ENCODE measurements around the gene ALG14.
"Not testable (repeated sequence)": the region's sequence is repeated elsewhere in the genome, so short reads cannot be mapped to it uniquely, and the experiment has no call there.

Gene ALG14

GRCh38 chr1:94942171-94943128 is 130.3 kb downstream of the ALG14 start:
- no peak for DNase-seq (ENCODE audit: low read depth, low spot score)
- in situ Hi-C loops (cut with HindIII; ENCODE audit: low sequenced_read_pairs), result no loop called here
- TF ChIP-seq CTCF (IDR thresholded peaks at IDR 0.05; ENCODE audit: low read depth, low read length), result no peak
- no peak overlapping the region for H3K4me3 ChIP-seq (ENCODE audit: low read depth, low read length)

GRCh38 chr1:94941480-94941879 is 131.3 kb downstream of the ALG14 start:
- H3K4me3 ChIP-seq (ENCODE audit: low read depth, low read length); DNase-seq (ENCODE audit: low read depth, low spot score); in situ Hi-C loops (cut with HindIII; ENCODE audit: low sequenced_read_pairs): not testable (repeated sequence)

- DNase-seq (ENCODE audit: low read depth, low spot score), result no peak
- no peak overlapping the region for H3K4me3 ChIP-seq (ENCODE audit: low read depth, low read length)
- in situ Hi-C loops (cut with HindIII; ENCODE audit: low sequenced_read_pairs), result no loop called here
- TF ChIP-seq CTCF (IDR thresholded peaks at IDR 0.05; ENCODE audit: low read depth, low read length), result no peak
These were observed 132.0 kb downstream of the ALG14 start for GRCh38 chr1:94940738-94941137.

GRCh38 chr1:94937820-94938219 is 134.9 kb downstream of the ALG14 start:
- in situ Hi-C loops (cut with HindIII; ENCODE audit: low sequenced_read_pairs), result no loop called here
- H3K4me3 ChIP-seq (ENCODE audit: low read depth, low read length), result no peak overlapping the region
- DNase-seq (ENCODE audit: low read depth, low spot score), result no peak
- no peak for TF ChIP-seq CTCF (IDR thresholded peaks at IDR 0.05; ENCODE audit: low read depth, low read length)

- no peak overlapping the region for H3K4me3 ChIP-seq (ENCODE audit: low read depth, low read length)
- no peak for DNase-seq (ENCODE audit: low read depth, low spot score)
- in situ Hi-C loops (cut with HindIII; ENCODE audit: low sequenced_read_pairs), result no loop called here
- no peak for TF ChIP-seq CTCF (IDR thresholded peaks at IDR 0.05; ENCODE audit: low read depth, low read length)
These were observed 135.7 kb downstream of the ALG14 start for GRCh38 chr1:94936861-94937620.

- in situ Hi-C loops (cut with HindIII; ENCODE audit: low sequenced_read_pairs), result no loop called here
- no peak for TF ChIP-seq CTCF (IDR thresholded peaks at IDR 0.05; ENCODE audit: low read depth, low read length)
- DNase-seq (ENCODE audit: low read depth, low spot score), result no peak
These were observed 137.3 kb downstream of the ALG14 start for GRCh38 chr1:94935476-94935875.

GRCh38 chr1:94935034-94935433 is 137.7 kb downstream of the ALG14 start:
- no peak for DNase-seq (ENCODE audit: low read depth, low spot score)
- H3K4me3 ChIP-seq (ENCODE audit: low read depth, low read length), result no peak overlapping the region
- no peak for TF ChIP-seq CTCF (IDR thresholded peaks at IDR 0.05; ENCODE audit: low read depth, low read length)
- in situ Hi-C loops (cut with HindIII; ENCODE audit: low sequenced_read_pairs), result no loop called here

More at GRCh38 chr1:94935476-94935875, 137.3 kb downstream of the ALG14 start:
- H3K4me3 ChIP-seq (ENCODE audit: low read depth, low read length), result no peak overlapping the region

Measured in astrocyte of the spinal cord (primary cell).